CD4-positive, alpha-beta T cell treated with Interleukin-4 for 1 hour (primary cell): ENCODE measurements around the gene SLC5A3.

Experiments used
- DNase-seq, 2 donors: peaks; one replicate each; pipeline ENCODE4 v3.0.0-alpha.2; 2020 to 2022

Gene SLC5A3

GRCh38 chr21:34105947-34106541 lies 32.7 kb downstream of the SLC5A3 start:
- no peak for DNase-seq

GRCh38 chr21:34107606-34108005 lies 34.2 kb downstream of the SLC5A3 start:
- no peak for DNase-seq

GRCh38 chr21:34109075-34109474 lies 35.7 kb downstream of the SLC5A3 start:
- no peak for DNase-seq

- no peak for DNase-seq
Observed at GRCh38 chr21:34110594-34111202, 37.3 kb downstream of the SLC5A3 start.

- DNase-seq, result no peak
Observed at GRCh38 chr21:34112316-34113033, 39.1 kb downstream of the SLC5A3 start.

- DNase-seq, result no peak
Observed at GRCh38 chr21:34113842-34114241, 40.5 kb downstream of the SLC5A3 start.

- DNase-seq, result no peak
Observed at GRCh38 chr21:34115160-34115559, 41.8 kb downstream of the SLC5A3 start.

GRCh38 chr21:34116569-34116968 lies 43.2 kb downstream of the SLC5A3 start:
- no peak for DNase-seq

- no peak for DNase-seq
Observed at GRCh38 chr21:34120867-34121266, 47.5 kb downstream of the SLC5A3 start.

- DNase-seq, result no peak
Observed at GRCh38 chr21:34122047-34122446, 48.7 kb downstream of the SLC5A3 start.
